Skeletal muscle satellite cell (primary cell): Measurements from ENCODE around the gene LPP.

Source experiments
- H3K27me3 ChIP-seq: 2 replicates; pipeline ENCODE4 v1.7.0; 2013; ENCODE audit warnings: low read length; ENCODE audit not compliant: control insufficient read depth, insufficient read depth
- H3K36me3 ChIP-seq: 2 replicates; pipeline ENCODE4 v1.7.0; 2013; ENCODE audit warnings: mild to moderate bottlenecking, control low read depth, low read length; ENCODE audit not compliant: insufficient read depth
- H3K4me1 ChIP-seq: 2 replicates; pipeline ENCODE4 v1.7.0; 2013; ENCODE audit warnings: low read length; ENCODE audit not compliant: control insufficient read depth, insufficient read depth
- H3K4me2 ChIP-seq: 2 replicates; pipeline ENCODE4 v1.7.0; 2013; ENCODE audit warnings: mild to moderate bottlenecking, low read length
- H3K4me3 ChIP-seq: 2 replicates; pipeline ENCODE4 v1.7.0; 2013; ENCODE audit warnings: low read length
- H3K9ac ChIP-seq: 2 replicates; pipeline ENCODE4 v1.7.0; 2013; ENCODE audit warnings: mild to moderate bottlenecking, low read depth, low read length, moderate library complexity
- H3K9me3 ChIP-seq: replicated peaks from 2 replicates; pipeline ENCODE4 v1.7.0; 2013; ENCODE audit warnings: mild to moderate bottlenecking, control low read depth, low read length

The LPP gene

GRCh38 chr3:188832146-188832545 lies 678.2 kb downstream of the LPP start:
- H3K9ac ChIP-seq: no peak overlapping the region
- H3K9me3 ChIP-seq: no peaks in the 10 kb centered on the region
- peaks cover 5% of the 10 kb centered on the region for H3K4me1 ChIP-seq
- H3K27me3 ChIP-seq: no peaks in the 10 kb centered on the region
- H3K36me3 ChIP-seq: no peaks in the 10 kb centered on the region
- no peak overlapping the region for H3K4me3 ChIP-seq
- H3K4me2 ChIP-seq: no peak overlapping the region

- no peak overlapping the region for H3K9ac ChIP-seq
- no peaks in the 10 kb centered on the region for H3K4me1 ChIP-seq
- H3K36me3 ChIP-seq: no peaks in the 10 kb centered on the region
- no peak overlapping the region for H3K4me3 ChIP-seq
- no peaks in the 10 kb centered on the region for H3K9me3 ChIP-seq
- no peak overlapping the region for H3K4me2 ChIP-seq
- H3K27me3 ChIP-seq: no peaks in the 10 kb centered on the region
These were observed 679.2 kb downstream of the LPP start for GRCh38 chr3:188832961-188833721.

DNA sequence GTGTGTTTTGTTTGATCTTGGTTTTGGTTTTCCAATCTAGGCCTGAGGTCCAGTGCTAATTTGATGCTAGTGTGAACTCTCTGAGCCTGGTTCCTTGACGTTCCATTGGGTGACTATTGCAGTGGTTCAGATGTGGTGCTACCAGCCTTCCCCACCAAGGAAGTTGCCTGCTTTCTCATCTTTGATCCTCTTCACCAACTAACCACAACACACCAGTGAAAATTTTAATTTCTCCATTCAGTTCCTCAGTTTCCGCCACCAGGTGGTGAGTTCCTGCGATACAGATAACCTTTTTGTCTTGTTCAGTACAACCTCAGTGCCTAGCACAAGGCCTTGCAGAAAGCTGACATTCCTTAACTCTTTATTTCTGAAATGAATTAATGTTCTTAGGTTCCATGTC lies 680.4 kb downstream of the LPP start:
- Histone ChIP-seq H3K36me3 (no peaks in the 10 kb centered on the region), H3K4me3 (no peak overlapping the region), H3K9me3 (no peaks in the 10 kb centered on the region), H3K27me3 (no peaks in the 10 kb centered on the region), H3K4me2 (no peak overlapping the region), H3K9ac (no peak overlapping the region), H3K4me1 (no peaks in the 10 kb centered on the region)

DNA sequence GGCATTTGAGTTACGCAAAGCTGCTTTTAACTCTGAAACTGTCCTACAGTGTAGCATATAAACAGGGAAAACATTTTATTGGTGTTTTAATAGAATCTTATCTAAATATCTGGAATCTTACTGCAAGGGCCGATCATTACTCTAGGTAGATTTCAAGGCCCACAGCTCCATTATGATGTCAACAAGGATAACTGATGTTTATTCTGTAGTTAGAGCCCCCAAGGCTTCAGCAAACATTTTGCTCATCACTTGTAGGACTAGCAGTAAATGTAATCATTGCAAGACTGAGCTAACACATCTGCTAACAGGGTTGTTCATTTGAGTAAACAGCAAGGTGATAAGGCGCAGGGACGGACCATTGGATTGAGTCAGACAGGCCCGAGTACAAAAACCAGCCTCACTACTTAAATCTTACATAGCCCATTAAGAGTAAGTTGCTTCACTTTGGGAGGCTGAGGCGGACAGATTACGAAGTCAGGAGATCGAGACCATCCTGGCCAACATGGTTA lies 685.3 kb downstream of the LPP start:
- peaks cover 8% of the 10 kb centered on the region for H3K4me1 ChIP-seq
- H3K27me3 ChIP-seq: no peaks in the 10 kb centered on the region
- no peak overlapping the region for H3K4me3 ChIP-seq
- H3K4me2 ChIP-seq: no peak overlapping the region
- H3K9me3 ChIP-seq: no peaks in the 10 kb centered on the region
- no peak overlapping the region for H3K9ac ChIP-seq
- no peaks in the 10 kb centered on the region for H3K36me3 ChIP-seq

- Histone ChIP-seq H3K9me3 (no peaks in the 10 kb centered on the region), H3K36me3 (no peaks in the 10 kb centered on the region), H3K27me3 (no peaks in the 10 kb centered on the region), H3K4me1 (peaks cover 8% of the 10 kb centered on the region), H3K4me3 (no peak overlapping the region), H3K4me2 (no peak overlapping the region), H3K9ac (no peak overlapping the region)
These were observed 686.3 kb downstream of the LPP start for GRCh38 chr3:188840290-188840689.

DNA sequence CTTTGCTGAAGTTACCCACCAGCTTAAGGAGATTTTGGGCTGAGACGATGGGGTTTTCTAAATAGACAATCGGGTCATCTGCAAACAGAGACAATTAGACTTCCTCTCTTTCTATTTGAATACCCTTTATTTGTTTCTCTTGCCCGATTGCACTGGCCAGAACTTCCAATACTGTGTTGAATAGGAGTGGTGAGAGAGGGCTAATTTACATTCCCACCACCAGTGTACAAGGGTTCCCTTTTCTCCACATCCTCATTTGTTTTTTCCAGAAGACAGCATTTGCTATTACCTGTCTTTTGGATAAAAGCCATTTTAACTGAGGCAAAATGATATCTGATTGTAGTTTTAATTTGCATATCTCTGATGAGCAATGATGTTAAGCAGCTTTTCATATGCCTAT lies 687.9 kb downstream of the LPP start:
- Histone ChIP-seq H3K4me3 (no peak overlapping the region), H3K4me1 (peaks cover 8% of the 10 kb centered on the region)

DNA sequence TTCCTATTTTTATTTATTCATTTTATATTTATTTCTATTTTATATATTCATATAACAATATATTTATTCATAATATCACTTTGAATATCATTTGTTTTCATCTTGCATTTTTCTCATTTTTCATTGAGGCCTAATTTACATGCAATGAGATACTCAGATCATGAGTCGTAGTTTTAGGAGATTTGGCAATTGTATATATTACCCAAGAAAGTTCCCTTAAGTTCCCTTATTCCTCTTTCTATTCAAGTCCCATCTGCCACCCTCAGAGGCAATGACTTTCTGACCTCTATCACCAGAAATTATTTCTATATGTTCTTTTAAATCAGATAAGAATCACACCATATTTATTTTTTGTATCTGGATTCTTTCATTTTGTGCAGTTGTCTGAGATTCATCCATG lies 688.7 kb downstream of the LPP start:
- Histone ChIP-seq H3K9ac (no peak overlapping the region), H3K9me3 (no peaks in the 10 kb centered on the region), H3K27me3 (no peaks in the 10 kb centered on the region), H3K36me3 (no peaks in the 10 kb centered on the region), H3K4me1 (peaks cover 8% of the 10 kb centered on the region), H3K4me2 (no peak overlapping the region), H3K4me3 (no peak overlapping the region)

More for the DNA sequence above, 687.9 kb downstream of the LPP start:
- Histone ChIP-seq H3K9me3 (no peaks in the 10 kb centered on the region), H3K9ac (no peak overlapping the region), H3K36me3 (no peaks in the 10 kb centered on the region), H3K4me2 (no peak overlapping the region), H3K27me3 (no peaks in the 10 kb centered on the region)

DNA sequence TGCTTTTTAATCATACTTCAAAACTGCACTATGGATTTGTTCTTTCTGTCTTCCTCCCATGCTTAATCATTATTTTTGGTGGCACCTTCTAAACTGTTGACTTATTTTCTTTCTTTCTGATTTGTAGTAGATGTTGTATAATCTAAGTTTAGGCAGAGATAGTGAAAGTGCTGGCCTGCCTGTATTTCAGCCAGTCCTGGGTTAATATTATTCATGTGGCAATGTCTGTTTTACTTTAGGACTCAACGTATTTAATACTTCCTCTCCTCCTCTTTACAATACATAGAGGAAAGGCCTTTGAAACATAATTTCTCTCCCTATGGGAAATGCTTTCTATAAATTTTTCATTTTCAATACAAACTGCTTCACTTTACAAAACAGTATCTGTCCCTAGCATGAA lies 690.1 kb downstream of the LPP start:
- H3K4me3 ChIP-seq: no peak overlapping the region
- H3K36me3 ChIP-seq: no peaks in the 10 kb centered on the region
- H3K9ac ChIP-seq: no peak overlapping the region
- no peaks in the 10 kb centered on the region for H3K27me3 ChIP-seq
- H3K4me1 ChIP-seq: peaks cover 8% of the 10 kb centered on the region
- no peak overlapping the region for H3K4me2 ChIP-seq
- H3K9me3 ChIP-seq: no peaks in the 10 kb centered on the region

GRCh38 chr3:188845514-188845913 lies 691.6 kb downstream of the LPP start:
- H3K4me1 ChIP-seq: peaks cover 8% of the 10 kb centered on the region
- no peaks in the 10 kb centered on the region for H3K9me3 ChIP-seq
- H3K36me3 ChIP-seq: no peaks in the 10 kb centered on the region
- no peaks in the 10 kb centered on the region for H3K27me3 ChIP-seq
- no peak overlapping the region for H3K4me2 ChIP-seq
- no peak overlapping the region for H3K4me3 ChIP-seq
- no peak overlapping the region for H3K9ac ChIP-seq

GRCh38 chr3:188848947-188849346 lies 695.0 kb downstream of the LPP start:
- Histone ChIP-seq H3K9me3 (no peaks in the 10 kb centered on the region), H3K36me3 (no peaks in the 10 kb centered on the region), H3K4me1 (peaks cover 6% of the 10 kb centered on the region), H3K9ac (no peak overlapping the region), H3K4me3 (no peak overlapping the region), H3K27me3 (no peaks in the 10 kb centered on the region), H3K4me2 (no peak overlapping the region)

DNA sequence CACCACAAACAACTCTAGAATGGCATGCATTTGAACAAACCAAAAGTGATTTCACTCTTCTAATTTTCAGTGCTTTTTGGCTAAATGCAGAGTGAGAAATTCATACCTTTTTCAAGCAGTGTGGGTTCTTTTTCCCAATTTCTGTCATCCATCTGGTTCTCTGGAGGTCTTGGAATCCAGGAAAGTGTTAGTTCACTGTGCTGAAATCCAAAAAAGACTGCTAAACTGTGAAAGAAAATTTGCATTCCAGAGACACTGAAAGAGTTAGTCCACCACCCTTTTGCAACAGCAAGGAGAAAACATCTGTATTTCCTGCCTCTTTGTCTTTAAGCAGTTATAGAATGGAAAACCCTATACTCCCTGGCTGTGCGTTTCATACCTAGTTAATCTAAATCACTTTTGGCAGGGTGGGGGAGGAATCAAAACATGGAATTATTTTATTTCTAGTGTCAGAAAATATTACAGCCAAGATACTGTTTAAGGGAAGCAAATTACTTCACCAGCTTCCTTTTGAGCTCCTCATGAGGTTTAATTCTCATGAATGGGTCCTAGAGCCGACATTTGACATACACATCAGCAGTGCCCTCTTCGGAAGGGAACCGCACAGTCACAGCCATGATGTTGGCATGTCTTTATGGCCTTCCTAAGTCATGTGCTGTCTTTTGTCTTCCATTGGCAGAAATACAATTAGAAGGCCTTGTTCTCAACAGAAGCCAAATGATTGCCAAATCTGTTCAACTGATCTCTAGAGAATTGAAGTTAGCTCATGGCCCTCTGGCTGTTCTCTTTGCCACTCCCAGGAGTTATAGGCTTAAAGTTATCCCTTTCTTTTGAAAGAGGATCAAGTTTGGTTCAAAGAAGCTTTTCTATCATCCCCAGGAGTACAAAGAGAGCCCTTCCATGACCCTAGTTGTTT lies 700.2 kb downstream of the LPP start:
- no peak overlapping the region for H3K9ac ChIP-seq
- H3K36me3 ChIP-seq: no peaks in the 10 kb centered on the region
- H3K27me3 ChIP-seq: no peaks in the 10 kb centered on the region
- H3K9me3 ChIP-seq: no peaks in the 10 kb centered on the region
- no peak overlapping the region for H3K4me3 ChIP-seq
- H3K4me2 ChIP-seq: no peak overlapping the region
- H3K4me1 ChIP-seq: peaks cover 21% of the 10 kb centered on the region
